HepG2 (cell line): ENCODE measurements around the gene CPT1C. TPM values are rescaled to one million over a fixed set of nuclear protein-coding genes. Genes with fewer than 3 reads are reported as not detected.

ENCODE experiments used
- ATF1 ChIP-seq: IDR thresholded peaks from 2 replicates; pipeline ENCODE4 v1.6.1; 2016; ENCODE audit warnings: mild to moderate bottlenecking, control low read depth
- ELF3 ChIP-seq: IDR thresholded peaks from 2 replicates; pipeline ENCODE4 v1.6.1; 2016; ENCODE audit warnings: missing genetic modification reagents, missing compliant biosample characterization
- NFYB ChIP-seq: sonication (generic); formaldehyde crosslinking; IDR thresholded peaks from 2 replicates; pipeline ENCODE4 v1.4.0; 2020; ENCODE audit warnings: missing genetic modification reagents
- PITX1 ChIP-seq: sonication (generic); formaldehyde crosslinking; IDR thresholded peaks from 2 replicates; pipeline ENCODE4 v1.5.1; 2020; ENCODE audit warnings: mild to moderate bottlenecking, missing genetic modification reagents
- POGK ChIP-seq: sonication (generic); formaldehyde crosslinking; conservative IDR thresholded peaks from 2 replicates; pipeline ENCODE4 v1.8.0; 2022; ENCODE audit warnings: mild to moderate bottlenecking, moderate library complexity, missing genetic modification reagents
- RARG ChIP-seq: sonication (generic); formaldehyde crosslinking; IDR thresholded peaks from 2 replicates; pipeline ENCODE4 v1.4.0; 2020; ENCODE audit warnings: low read depth, mild to moderate bottlenecking, missing genetic modification reagents
- RBFOX2 ChIP-seq: fragments of 200-400 bp; formaldehyde crosslinking; IDR thresholded peaks from 2 replicates; pipeline ENCODE4 v1.6.1; 2017; ENCODE audit warnings: low read depth, mild to moderate bottlenecking, low read length
- RFXAP ChIP-seq: sonication (generic); formaldehyde crosslinking; IDR thresholded peaks from 2 replicates; pipeline ENCODE4 v1.4.0; 2020; ENCODE audit warnings: missing genetic modification reagents, borderline replicate concordance
- SMARCC2 ChIP-seq: fragments of 450-650 bp; IDR thresholded peaks from 2 replicates; pipeline ENCODE4 v1.6.1; 2017; ENCODE audit warnings: antibody characterized with exemption, mild to moderate bottlenecking
- TFE3 ChIP-seq: IDR thresholded peaks from 2 replicates; pipeline ENCODE4 v1.6.1; 2016
- YY1 ChIP-seq: IDR thresholded peaks from 2 replicates; pipeline ENCODE4 v1.6.1; 2011; ENCODE audit warnings: low read length, low read depth, moderate library complexity, mild to moderate bottlenecking; ENCODE audit not compliant: insufficient read depth, insufficient replicate concordance
- ZBTB14 ChIP-seq: sonication (generic); formaldehyde crosslinking; IDR thresholded peaks from 2 replicates; pipeline ENCODE4 v1.4.0; 2020; ENCODE audit warnings: missing genetic modification reagents
- ZBTB43 ChIP-seq: sonication (generic); formaldehyde crosslinking; conservative IDR thresholded peaks from 2 replicates; pipeline ENCODE4 v1.4.0; 2020; ENCODE audit warnings: missing genetic modification reagents
- ZFX ChIP-seq: sonication (generic); formaldehyde crosslinking; IDR thresholded peaks from 2 replicates; pipeline ENCODE4 v1.4.0; 2020; ENCODE audit warnings: mild to moderate bottlenecking, low read depth, missing genetic modification reagents, moderate library complexity
- ZNF619 ChIP-seq: sonication (generic); formaldehyde crosslinking; IDR thresholded peaks from 2 replicates; pipeline ENCODE4 v1.4.0; 2020; ENCODE audit warnings: mild to moderate bottlenecking, missing genetic modification reagents
- ZNF678 ChIP-seq: sonication (generic); formaldehyde crosslinking; IDR thresholded peaks from 2 replicates; pipeline ENCODE4 v1.4.0; 2020; ENCODE audit warnings: mild to moderate bottlenecking, missing genetic modification reagents
- ZNF75D ChIP-seq: sonication (generic); formaldehyde crosslinking; IDR thresholded peaks from 2 replicates; pipeline ENCODE4 v1.8.1; 2023; ENCODE audit warnings: missing genetic modification reagents, mild to moderate bottlenecking, borderline replicate concordance
- ZNF773 ChIP-seq: sonication (generic); formaldehyde crosslinking; IDR thresholded peaks from 2 replicates; pipeline ENCODE4 v1.4.0; 2020; ENCODE audit warnings: missing genetic modification reagents, borderline replicate concordance
- ZNF776 ChIP-seq: sonication (generic); formaldehyde crosslinking; IDR thresholded peaks from 2 replicates; pipeline ENCODE4 v1.4.0; 2020; ENCODE audit warnings: mild to moderate bottlenecking, missing genetic modification reagents
- ZNF777 ChIP-seq: sonication (generic); formaldehyde crosslinking; IDR thresholded peaks from 2 replicates; pipeline ENCODE4 v1.4.0; 2020; ENCODE audit warnings: missing genetic modification reagents
- polyA plus RNA-seq, 8 experiments: library from polyadenylated mRNA; depleted of rRNA in 3 of 8; stranded (reverse) in 7 of 8; unstranded in 1 of 8; fragments of >200 nt; fragmentation: Illumina TruSeq in 4 of 8; extraction: Trizol in 4 of 8; gene quantifications; 2 replicates each; pipeline versions ENCODE4 v1.2.1 to v1.2.3, GENCODE V29; 2011 to 2016; ENCODE audit warnings: low read depth in 4 of 8, missing spikeins in 1 of 8, mixed read lengths in 1 of 8; ENCODE audit not compliant: insufficient read depth in 1 of 8
- total RNA-seq, 5 experiments: library from RNA; depleted of rRNA; stranded (reverse); fragments of >200 nt; fragmentation: Illumina TruSeq; extraction: Trizol; gene quantifications; 2 replicates each; pipeline ENCODE4 v1.2.3, GENCODE V29; 2016; ENCODE audit warnings: low read depth in 1 of 5

CPT1C gene
- total and polyA plus RNA-seq, 2 of the 13 experiments (the other 11 are each of a cell fraction or from before 2014, with no cell fraction given), result 0.18 TPM; not detected in 1

GRCh38 chr19:49664171-49665035, 26.5 kb upstream of the CPT1C start (continued):
- peak; percentile 76; the same call in 1 of the 2 replicates for TF ChIP-seq POGK (CRISPR knock-in tag)
- no peak for TF ChIP-seq ZNF75D
- TF ChIP-seq RBFOX2, result peak; percentile 81
- no peak for TF ChIP-seq TFE3 (CRISPR knock-in tag)
- TF ChIP-seq SMARCC2, result no peak
- no peak for TF ChIP-seq NFYB (CRISPR knock-in tag)
- no peak for TF ChIP-seq PITX1 (CRISPR knock-in tag)
- no peak for TF ChIP-seq ZBTB14 (CRISPR knock-in tag)
- peak; percentile 47; the same call in 1 of the 2 replicates for TF ChIP-seq ZNF619 (CRISPR knock-in tag)
- TF ChIP-seq ZNF777, result no peak
- TF ChIP-seq RARG (CRISPR knock-in tag), result no peak
- peak; percentile 88 for TF ChIP-seq ZFX (CRISPR knock-in tag)
- TF ChIP-seq ATF1 (CRISPR knock-in tag), result no peak
- TF ChIP-seq ZNF678, result no peak
- TF ChIP-seq YY1, result no peak
- no peak for TF ChIP-seq ZBTB43
- TF ChIP-seq RFXAP (CRISPR knock-in tag), result peak; percentile 55; the same call in 1 of the 2 replicates
- peak; percentile 33; the same call in 1 of the 2 replicates for TF ChIP-seq ELF3 (CRISPR knock-in tag)
- no peak for TF ChIP-seq ZNF776
- TF ChIP-seq ZNF773 (CRISPR knock-in tag), result no peak
